GM10248 (cell line): ENCODE results near the gene STK39.

Experiments
- CTCF ChIA-PET: fragments of 300-600 bp; sonication (Branson Sonifier 250); formaldehyde crosslinking; extraction: SDS; loops from one replicate; lab custom pipeline; 2021; ENCODE audit warnings: antibody characterized with exemption; lab: Yijun Ruan, JAX
- POLR2A ChIA-PET: fragments of 350-650 bp; sonication (Branson Sonifier 250); formaldehyde crosslinking; extraction: SDS; loops from one replicate; lab custom pipeline; 2020; ENCODE audit warnings: antibody characterized with exemption; lab: Yijun Ruan, JAX
- DNase-seq: peaks from one replicate; pipeline ENCODE4 v3.0.0; 2012; ENCODE audit errors: extremely low spot score
- TF ChIP-seq, protein P1 (sequence below): IDR thresholded peaks from 2 replicates; pipeline ENCODE4 v1.5.1; 2012; ENCODE audit warnings: mild to moderate bottlenecking, low read depth; ENCODE audit errors: extremely low read depth, missing control alignments, control extremely low read depth

STK39 gene

DNA sequence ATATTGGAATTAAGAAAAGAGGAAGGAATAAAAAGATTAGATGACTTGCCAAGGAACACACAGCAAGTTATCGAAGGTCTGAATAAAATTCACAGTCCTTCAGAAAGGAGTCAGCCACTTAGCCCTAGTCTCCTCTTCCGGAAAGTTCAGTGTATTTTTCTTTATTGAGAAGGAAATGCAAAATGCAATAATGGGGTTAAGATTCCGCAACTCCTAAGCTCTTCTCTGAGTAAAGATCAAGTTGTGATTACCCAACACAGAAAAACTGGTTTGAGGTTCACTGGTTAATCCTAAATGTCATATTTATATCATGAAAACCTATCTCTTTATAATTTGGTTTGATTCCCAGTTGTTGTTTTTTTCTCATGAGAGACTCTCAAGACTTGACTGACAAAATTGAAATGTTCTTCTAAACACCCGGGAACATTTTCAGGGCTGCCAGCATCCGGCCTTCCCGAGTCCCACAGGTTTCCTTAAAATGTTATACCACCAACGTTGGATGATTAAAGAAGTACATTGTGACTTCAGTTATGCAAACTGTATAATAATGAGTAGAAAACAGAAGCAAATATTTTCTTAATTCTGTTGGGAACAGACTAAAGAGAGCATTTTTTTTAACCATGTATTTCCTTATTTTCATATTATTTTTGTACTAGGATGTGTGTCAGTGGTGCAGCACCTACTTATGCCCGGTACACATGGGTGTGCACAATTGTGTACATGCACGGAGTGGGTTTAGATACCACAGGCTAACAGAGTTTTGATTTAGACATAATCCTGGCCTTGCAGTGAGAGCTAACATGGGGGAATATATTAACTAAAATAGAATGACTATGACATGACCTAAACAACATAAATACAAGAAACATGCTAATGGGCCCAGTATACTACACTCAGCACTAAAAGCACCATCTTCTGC, 100.2 kb downstream of the STK39 start:
- CTCF ChIA-PET: interaction anchor here (1.1 to 2.8 kb wide), 5 partner anchors 10 to 28 kb away, joined by 3 to 10 read pairs (median 3); no protein-coding TSS in a partner anchor
- TF ChIP-seq, protein P1, sequence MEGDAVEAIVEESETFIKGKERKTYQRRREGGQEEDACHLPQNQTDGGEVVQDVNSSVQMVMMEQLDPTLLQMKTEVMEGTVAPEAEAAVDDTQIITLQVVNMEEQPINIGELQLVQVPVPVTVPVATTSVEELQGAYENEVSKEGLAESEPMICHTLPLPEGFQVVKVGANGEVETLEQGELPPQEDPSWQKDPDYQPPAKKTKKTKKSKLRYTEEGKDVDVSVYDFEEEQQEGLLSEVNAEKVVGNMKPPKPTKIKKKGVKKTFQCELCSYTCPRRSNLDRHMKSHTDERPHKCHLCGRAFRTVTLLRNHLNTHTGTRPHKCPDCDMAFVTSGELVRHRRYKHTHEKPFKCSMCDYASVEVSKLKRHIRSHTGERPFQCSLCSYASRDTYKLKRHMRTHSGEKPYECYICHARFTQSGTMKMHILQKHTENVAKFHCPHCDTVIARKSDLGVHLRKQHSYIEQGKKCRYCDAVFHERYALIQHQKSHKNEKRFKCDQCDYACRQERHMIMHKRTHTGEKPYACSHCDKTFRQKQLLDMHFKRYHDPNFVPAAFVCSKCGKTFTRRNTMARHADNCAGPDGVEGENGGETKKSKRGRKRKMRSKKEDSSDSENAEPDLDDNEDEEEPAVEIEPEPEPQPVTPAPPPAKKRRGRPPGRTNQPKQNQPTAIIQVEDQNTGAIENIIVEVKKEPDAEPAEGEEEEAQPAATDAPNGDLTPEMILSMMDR: no peak
- POLR2A ChIA-PET: no interaction called here
- DNase-seq: no peak

DNA sequence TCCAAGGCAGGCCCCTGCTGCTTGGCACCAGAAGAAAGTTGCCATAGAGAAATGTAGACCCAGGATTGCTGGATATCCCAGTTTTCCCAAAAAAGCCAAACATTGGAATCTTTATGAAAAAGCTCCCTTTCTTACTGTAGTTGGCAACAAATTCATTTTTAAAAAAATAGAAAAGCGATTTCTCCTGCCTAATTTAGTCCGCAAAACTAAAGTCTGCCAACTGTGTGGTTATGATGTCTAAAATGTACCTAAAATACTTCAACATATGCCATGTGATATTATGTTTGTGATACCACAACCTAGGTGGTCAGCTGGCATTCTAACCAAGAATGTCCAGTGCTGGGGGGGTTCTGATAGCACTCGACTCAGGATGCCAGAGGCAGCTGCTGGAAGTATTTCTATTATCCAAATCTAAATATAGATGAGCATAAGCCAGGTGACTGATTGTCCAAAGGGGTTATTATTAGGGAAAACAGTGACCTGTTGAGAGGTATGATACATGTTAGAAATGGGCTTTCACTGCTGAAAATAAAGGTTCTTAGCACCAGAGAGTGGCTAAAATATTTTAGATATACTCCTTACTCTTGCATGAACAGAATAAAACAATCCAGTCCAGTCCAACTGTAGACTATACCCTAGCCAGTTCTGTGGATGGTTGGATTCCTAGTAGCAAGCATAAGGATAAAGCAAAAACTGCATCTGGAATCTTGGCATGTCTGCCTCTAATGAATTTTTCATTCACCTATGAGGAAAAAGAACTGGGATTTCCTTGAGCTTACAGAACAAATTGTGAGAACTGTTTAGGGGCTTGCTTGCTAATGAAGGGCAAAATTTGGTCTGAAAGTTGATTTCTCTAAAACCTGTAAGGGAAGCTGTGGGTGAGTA, 101.7 kb downstream of the STK39 start:
- TF ChIP-seq, protein P1: no peak
- POLR2A ChIA-PET: no interaction called here
- no peak for DNase-seq
- CTCF ChIA-PET: interaction anchor here (1.1 to 2.8 kb wide), 5 partner anchors 9 to 27 kb away, joined by 3 to 10 read pairs (median 3); no protein-coding TSS in a partner anchor

DNA sequence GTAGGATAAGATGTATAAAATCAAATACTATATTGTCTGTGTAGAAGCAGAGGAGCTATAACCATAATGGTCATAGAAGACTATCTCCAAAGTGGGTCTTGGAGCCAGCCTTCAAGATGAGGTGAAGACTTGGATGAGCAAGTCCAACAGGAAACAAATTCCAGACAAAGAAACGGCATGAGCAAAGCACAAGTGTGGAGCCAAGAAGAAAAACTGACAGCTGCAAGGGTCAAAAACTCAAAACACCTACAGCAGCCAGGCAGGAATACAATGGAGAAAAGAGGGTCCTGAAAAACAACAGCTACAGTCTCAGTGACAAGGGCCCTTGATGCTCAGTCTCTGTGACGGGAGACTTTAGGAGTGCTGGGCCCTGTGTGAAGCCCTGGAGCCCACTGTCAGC, 102.4 kb downstream of the STK39 start:
- TF ChIP-seq, protein P1: no peak
- no peak for DNase-seq
- CTCF ChIA-PET: interaction anchor here (1.6 to 2.8 kb wide), 2 partner anchors 9 to 26 kb away, joined by 5 to 10 read pairs; no protein-coding TSS in a partner anchor
- POLR2A ChIA-PET: no interaction called here

DNA sequence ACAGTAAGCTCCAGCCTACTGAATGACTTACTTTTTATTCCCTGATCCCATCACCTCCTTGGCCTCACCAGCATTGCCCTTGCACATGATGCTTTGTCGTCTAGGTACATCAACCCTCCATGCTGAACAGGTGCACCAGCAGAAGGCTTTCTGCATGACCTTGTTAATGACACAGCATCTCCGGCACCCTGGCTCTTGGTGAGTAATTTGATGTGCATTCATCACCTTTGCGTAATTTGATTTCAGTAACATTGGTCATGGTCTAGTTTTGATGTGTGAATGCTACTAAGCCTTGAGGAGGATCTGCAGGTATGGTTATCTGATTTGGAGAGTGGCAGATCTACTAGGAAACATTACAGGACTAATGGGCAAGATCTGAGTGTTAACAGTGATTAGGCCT, 103.6 kb downstream of the STK39 start:
- POLR2A ChIA-PET: no interaction called here
- no peak for DNase-seq
- TF ChIP-seq, protein P1: no peak
- CTCF ChIA-PET: interaction anchor here (1.1 kb wide), 1 partner anchor 25 kb away, joined by 3 read pairs; no protein-coding TSS in a partner anchor

DNA sequence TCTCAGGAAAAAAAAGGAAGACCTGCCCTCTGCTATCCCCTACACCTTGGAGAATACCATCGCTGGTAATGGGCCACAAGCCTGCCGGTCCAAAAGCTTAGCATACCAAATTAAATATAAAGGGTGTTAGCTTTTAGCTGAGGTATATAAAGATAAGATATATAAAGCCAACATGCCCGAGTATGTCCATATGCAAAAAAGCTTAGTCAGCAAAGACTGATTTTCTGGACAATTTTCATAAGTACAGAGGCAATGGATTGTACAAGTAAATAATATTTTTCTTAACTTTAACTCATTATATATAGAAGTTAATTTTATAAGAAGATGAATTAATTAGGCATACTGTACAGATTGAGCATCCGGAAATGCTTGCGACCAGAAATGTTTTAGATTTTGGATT, 106.5 kb downstream of the STK39 start:
- ChIA-PET CTCF (interaction anchor here (1.3 to 2.1 kb wide), 3 partner anchors 12 to 30 kb away, joined by 3 to 14 read pairs (median 4); no protein-coding TSS in a partner anchor), POLR2A (no interaction called here)

More for the DNA sequence above, 106.5 kb downstream of the STK39 start:
- TF ChIP-seq, protein P1: no peak
- no peak for DNase-seq
